ENCODE data around the gene SCARB1. TPM values are rescaled to one million over a fixed set of nuclear protein-coding genes. Genes with fewer than 3 reads are reported as not detected.

The SCARB1 gene
- total and polyA plus RNA-seq, 2 donors (not counting 3 experiments of a cell fraction or from before 2014, with no cell fraction given), result 125 to 141 TPM

- ChIA-PET POLR2A (no interaction called here), CTCF (interaction anchor here (1.3 to 1.5 kb wide), 2 partner anchors 54 to 115 kb away, joined by 3 to 5 read pairs; no protein-coding TSS in a partner anchor)
- Histone ChIP-seq H2AFZ (ENCODE audit: low read depth, low read length) (no peak overlapping the region), H3K9me1 (replicated peaks; ENCODE audit: control insufficient read depth, extremely low read depth, insufficient read depth, low read length) (no peaks in the 10 kb centered on the region), H3K36me3 (ENCODE audit: control insufficient read depth in 2 of 2, extremely low read depth in 1 of 2, insufficient read depth in 2 of 2, low read length in 2 of 2) (peaks cover 2 to 9% of the 10 kb centered on the region in 2 experiments), H3K27me3 (ENCODE audit: control insufficient read depth in 2 of 2, insufficient read depth in 2 of 2, low read length in 2 of 2) (no peaks in the 10 kb centered on the region), H3K27ac (ENCODE audit: insufficient read depth, low read depth, low read length) (no peak overlapping the region), H3K79me2 (ENCODE audit: control insufficient read depth, insufficient read depth, low read length) (no peaks in the 10 kb centered on the region), H3K9ac (replicated peaks; ENCODE audit: extremely low read depth, insufficient read depth, low read length) (no peak overlapping the region), H3K4me2 (ENCODE audit: insufficient read depth, low read length) (no peak overlapping the region), H4K20me1 (replicated peaks; ENCODE audit: control insufficient read depth, extremely low read depth, insufficient read depth, low read length) (no peaks in the 10 kb centered on the region), H3K4me1 (ENCODE audit: control insufficient read depth, extremely low read depth, insufficient read depth, low read length) (no peaks in the 10 kb centered on the region), H3K9me3 (replicated peaks; ENCODE audit: control insufficient read depth, insufficient read depth, low read length) (no peaks in the 10 kb centered on the region), H3K4me3 (replicated peaks in 1 of 3; ENCODE audit: insufficient read depth in 1 of 3, low read depth in 1 of 3, low read length in 3 of 3) (no peak overlapping the region)
- FAIRE-seq (no peak), DNase-seq (ENCODE audit: low read depth, low spot score) (no peak)
- intact Hi-C loops (cut with micrococcal nuclease), result no loop called here
- BruUV-seq (replicated peaks), result no TSS peak
- TF ChIP-seq EZH2 (IDR thresholded peaks at IDR 0.05; ENCODE audit: borderline replicate concordance, low read depth, low read length, severe bottlenecking) (no peak), POLR2AphosphoS5 (IDR thresholded peaks at IDR 0.05; ENCODE audit: insufficient read depth, low read depth, low read length) (no peak), MYC (IDR thresholded peaks at IDR 0.05; ENCODE audit: low read depth, low read length) (no peak), FOS (IDR thresholded peaks at IDR 0.05; ENCODE audit: borderline replicate concordance, insufficient read depth, low read length) (no peak), GATA2 (IDR thresholded peaks at IDR 0.05; ENCODE audit: insufficient read depth, insufficient read length, low read depth, low read length) (no peak), POLR2A (IDR thresholded peaks at IDR 0.05; ENCODE audit: low read depth, low read length) (no peak), JUN (IDR thresholded peaks at IDR 0.05; ENCODE audit: borderline replicate concordance, insufficient read depth, insufficient read length, low read depth) (no peak)
- TF ChIP-seq, protein P1, sequence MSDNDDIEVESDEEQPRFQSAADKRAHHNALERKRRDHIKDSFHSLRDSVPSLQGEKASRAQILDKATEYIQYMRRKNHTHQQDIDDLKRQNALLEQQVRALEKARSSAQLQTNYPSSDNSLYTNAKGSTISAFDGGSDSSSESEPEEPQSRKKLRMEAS (IDR thresholded peaks at IDR 0.05; ENCODE audit: insufficient read depth, insufficient read length), result no peak
- TF ChIP-seq, protein P2, sequence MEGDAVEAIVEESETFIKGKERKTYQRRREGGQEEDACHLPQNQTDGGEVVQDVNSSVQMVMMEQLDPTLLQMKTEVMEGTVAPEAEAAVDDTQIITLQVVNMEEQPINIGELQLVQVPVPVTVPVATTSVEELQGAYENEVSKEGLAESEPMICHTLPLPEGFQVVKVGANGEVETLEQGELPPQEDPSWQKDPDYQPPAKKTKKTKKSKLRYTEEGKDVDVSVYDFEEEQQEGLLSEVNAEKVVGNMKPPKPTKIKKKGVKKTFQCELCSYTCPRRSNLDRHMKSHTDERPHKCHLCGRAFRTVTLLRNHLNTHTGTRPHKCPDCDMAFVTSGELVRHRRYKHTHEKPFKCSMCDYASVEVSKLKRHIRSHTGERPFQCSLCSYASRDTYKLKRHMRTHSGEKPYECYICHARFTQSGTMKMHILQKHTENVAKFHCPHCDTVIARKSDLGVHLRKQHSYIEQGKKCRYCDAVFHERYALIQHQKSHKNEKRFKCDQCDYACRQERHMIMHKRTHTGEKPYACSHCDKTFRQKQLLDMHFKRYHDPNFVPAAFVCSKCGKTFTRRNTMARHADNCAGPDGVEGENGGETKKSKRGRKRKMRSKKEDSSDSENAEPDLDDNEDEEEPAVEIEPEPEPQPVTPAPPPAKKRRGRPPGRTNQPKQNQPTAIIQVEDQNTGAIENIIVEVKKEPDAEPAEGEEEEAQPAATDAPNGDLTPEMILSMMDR (IDR thresholded peaks at IDR 0.05; ENCODE audit: extremely low read depth in 1 of 2, insufficient read depth in 1 of 2, low read depth in 1 of 2, low read length in 2 of 2), result no peak
- dilution Hi-C loops (cut with MboI; ENCODE audit: extremely low pct_ligation_motif_present, low sequenced_read_pairs), result no loop called here
Measured at GRCh38 chr12:124792156-124792555, 71.5 kb downstream of the SCARB1 start.
